ENCODE data around the gene PCP4L1. TPM values are rescaled to one million over a fixed set of nuclear protein-coding genes. Genes with fewer than 3 reads are reported as not detected.
"Not testable (repeated sequence)": the region's sequence is repeated elsewhere in the genome, so short reads cannot be mapped to it uniquely, and the experiment has no call there.

The PCP4L1 gene
- total RNA-seq, 1 donor, result not detected

- peak; percentile 57 for TF ChIP-seq CTCF (IDR thresholded peaks at IDR 0.05; ENCODE audit: insufficient read depth, low read depth, low read length)
- DNase-seq (ENCODE audit: low read depth), result peak; percentile 93
- H3K4me3 ChIP-seq (ENCODE audit: low read depth, low read length), result peak within 1 kb of the TSS; percentile 99
Observed at GRCh38 chr1:161314201-161314981, 55.8 kb downstream of the PCP4L1 start, which contains the start of gene SDHC. SDHC (plus strand) TSS chr1:161314381; CDS start chr1:161314406, 25 bp downstream.

- DNase-seq (ENCODE audit: low read depth); H3K4me3 ChIP-seq (ENCODE audit: low read depth, low read length): not testable (repeated sequence)
Observed at GRCh38 chr1:161315841-161316674, 57.5 kb downstream of the PCP4L1 start.

GRCh38 chr1:161324020-161324419, 65.5 kb downstream of the PCP4L1 start:
- no peak overlapping the region for H3K4me3 ChIP-seq (ENCODE audit: low read depth, low read length)
- no peak for DNase-seq (ENCODE audit: low read depth)
- TF ChIP-seq CTCF (IDR thresholded peaks at IDR 0.05; ENCODE audit: insufficient read depth, low read depth, low read length), result no peak

- no peak overlapping the region for H3K4me3 ChIP-seq (ENCODE audit: low read depth, low read length)
- no peak for TF ChIP-seq CTCF (IDR thresholded peaks at IDR 0.05; ENCODE audit: insufficient read depth, low read depth, low read length)
- DNase-seq (ENCODE audit: low read depth), result no peak
Observed at GRCh38 chr1:161330346-161330745, 71.8 kb downstream of the PCP4L1 start.

GRCh38 chr1:161333166-161333565, 74.6 kb downstream of the PCP4L1 start:
- no peak for DNase-seq (ENCODE audit: low read depth)
- no peak for TF ChIP-seq CTCF (IDR thresholded peaks at IDR 0.05; ENCODE audit: insufficient read depth, low read depth, low read length)

More at GRCh38 chr1:161333166-161333565, 74.6 kb downstream of the PCP4L1 start:
- H3K4me3 ChIP-seq (ENCODE audit: low read depth, low read length), result no peak overlapping the region

Other genes with a start within 250 kb of the PCP4L1 start
- 0.32 and 5.6 TPM in 2 replicates for gene F11R, start 237.6 kb upstream of the PCP4L1 start, total RNA-seq
- gene TSTD1, start 219.8 kb upstream of the PCP4L1 start, total RNA-seq, result 1.6 and 18.6 TPM in 2 replicates
- gene USF1, start 212.8 kb upstream of the PCP4L1 start, total RNA-seq, result 52.5 and 62.2 TPM in 2 replicates
- under 0.01 TPM in 1 of 2 replicates, not detected in the other for gene ARHGAP30, start 188.9 kb upstream of the PCP4L1 start, total RNA-seq
- gene NECTIN4, start 169.2 kb upstream of the PCP4L1 start, total RNA-seq, result 0.32 and 2.6 TPM in 2 replicates
- 1.9 and 2.2 TPM in 2 replicates for gene KLHDC9, start 160.4 kb upstream of the PCP4L1 start, total RNA-seq
- gene PFDN2, start 140.7 kb upstream of the PCP4L1 start, total RNA-seq, result 25.9 and 26.1 TPM in 2 replicates
- 23.2 and 26.8 TPM in 2 replicates for gene NIT1, start 140.6 kb upstream of the PCP4L1 start, total RNA-seq
- 22.5 and 27.6 TPM in 2 replicates for gene DEDD, start 126.1 kb upstream of the PCP4L1 start, total RNA-seq
- 57.7 and 69.1 TPM in 2 replicates for gene UFC1, start 104.8 kb upstream of the PCP4L1 start, total RNA-seq
- 8.1 and 8.6 TPM in 2 replicates for gene USP21, start 99.2 kb upstream of the PCP4L1 start, total RNA-seq
- gene PPOX, start 92.3 kb upstream of the PCP4L1 start, total RNA-seq, result 10.4 and 12.9 TPM in 2 replicates
- 17.1 and 22.5 TPM in 2 replicates for gene B4GALT3, start 81.2 kb upstream of the PCP4L1 start, total RNA-seq
- gene ADAMTS4, start 59.7 kb upstream of the PCP4L1 start, total RNA-seq, result 6.8 and 8.2 TPM in 2 replicates
- gene NDUFS2, start 56.4 kb upstream of the PCP4L1 start, total RNA-seq, result 105 and 117 TPM in 2 replicates
- 0.43 TPM in 1 of 2 replicates, not detected in the other for gene FCER1G, start 43.5 kb upstream of the PCP4L1 start, total RNA-seq
- not detected in 2 replicates for gene APOA2, start 35.1 kb upstream of the PCP4L1 start, total RNA-seq
- gene TOMM40L, start 32.7 kb upstream of the PCP4L1 start, total RNA-seq, result 10.0 and 13.4 TPM in 2 replicates
- not detected in 2 replicates for gene NR1I3, start 20.5 kb upstream of the PCP4L1 start, total RNA-seq
- gene MPZ, start 51.2 kb downstream of the PCP4L1 start, total RNA-seq, result 2.6 and 2.9 TPM in 2 replicates
- gene SDHC, start 55.6 kb downstream of the PCP4L1 start, total RNA-seq, result 20.3 and 25.8 TPM in 2 replicates
- gene CFAP126, start 109.1 kb downstream of the PCP4L1 start, total RNA-seq, result not detected in 2 replicates
- gene FCGR2A, start 246.7 kb downstream of the PCP4L1 start, total RNA-seq, result under 0.01 TPM in 2 replicates

Measured in fibroblast of villous mesenchyme (primary cell).